Kidney epithelial cell (primary cell): ENCODE data around the gene TAS1R3. TPM values are rescaled to one million over a fixed set of nuclear protein-coding genes. Genes with fewer than 3 reads are reported as not detected.

Source experiments
- DNase-seq: peaks from one replicate; pipeline ENCODE4 v3.0.0-alpha.2; 2010; ENCODE audit warnings: low read depth
- H3K27me3 ChIP-seq: 2 replicates; pipeline ENCODE4 v1.6.0; 2011; ENCODE audit warnings: low read length; ENCODE audit not compliant: control insufficient read depth, insufficient read depth
- H3K36me3 ChIP-seq: 2 replicates; pipeline ENCODE4 v1.5.1; 2011; ENCODE audit warnings: low read length; ENCODE audit not compliant: control insufficient read depth, insufficient read depth
- H3K4me3 ChIP-seq: 2 replicates; pipeline ENCODE4 v1.5.1; 2011; ENCODE audit warnings: low read depth, mild to moderate bottlenecking, control low read depth, low read length
- total RNA-seq: library from RNA; depleted of rRNA; stranded (reverse); fragments of >200 nt; gene quantifications from 2 replicates; pipeline ENCODE4 v1.2.3, GENCODE V29; 2015
- TF ChIP-seq, protein P1 (sequence below): IDR thresholded peaks from 2 replicates; pipeline ENCODE4 v1.5.1; 2011; ENCODE audit warnings: mild to moderate bottlenecking, moderate library complexity, low read length, control low read depth, inconsistent platforms; ENCODE audit not compliant: insufficient read depth, poor library complexity, severe bottlenecking

The TAS1R3 gene
- total RNA-seq, 1 donor from 2014 or later: 0.08 TPM

DNA sequence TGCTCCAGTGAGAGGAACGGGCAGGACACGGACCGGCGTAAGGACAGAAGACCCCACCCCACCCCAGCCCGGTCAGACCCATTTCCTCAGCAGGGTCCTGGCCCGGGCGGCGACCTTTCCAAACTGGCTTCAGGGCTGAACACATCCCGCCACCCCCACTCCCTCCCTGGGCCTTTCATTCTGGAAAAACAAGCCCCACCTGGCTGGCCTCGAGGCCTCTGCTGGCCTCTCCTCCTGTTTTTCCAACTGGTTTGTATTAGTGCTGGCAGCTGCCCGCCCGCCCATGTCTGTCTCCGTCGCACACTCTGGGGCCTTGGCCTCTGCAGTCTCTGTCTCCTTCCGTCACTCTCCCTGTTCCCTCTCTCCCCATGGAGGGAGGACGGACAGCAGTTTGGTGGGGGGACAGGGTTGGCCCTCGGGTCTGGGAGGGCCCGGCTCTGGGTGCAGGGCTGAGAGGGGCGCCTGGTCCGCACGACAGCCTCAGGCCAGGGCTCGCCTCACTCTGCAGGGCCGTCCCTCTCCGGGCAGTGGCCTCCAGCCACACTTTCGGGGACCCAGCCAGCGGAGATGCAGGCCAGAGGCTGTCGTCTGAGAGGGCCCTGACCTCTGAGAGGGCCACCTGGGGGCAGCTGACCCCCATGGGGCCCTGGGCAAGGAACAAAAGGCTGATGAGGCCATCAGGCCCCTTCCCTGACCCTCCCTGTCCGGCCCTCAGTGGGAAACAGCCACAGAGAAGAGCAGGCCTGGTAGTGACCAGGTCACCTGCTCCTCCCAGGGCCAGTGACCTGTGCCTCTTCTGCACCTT lies 28.8 kb downstream of the TAS1R3 start:
- no peak for DNase-seq
- Histone ChIP-seq H3K27me3 (peaks cover under 1% of the 10 kb centered on the region), H3K36me3 (no peaks in the 10 kb centered on the region), H3K4me3 (no peak overlapping the region)
- TF ChIP-seq, protein P1, sequence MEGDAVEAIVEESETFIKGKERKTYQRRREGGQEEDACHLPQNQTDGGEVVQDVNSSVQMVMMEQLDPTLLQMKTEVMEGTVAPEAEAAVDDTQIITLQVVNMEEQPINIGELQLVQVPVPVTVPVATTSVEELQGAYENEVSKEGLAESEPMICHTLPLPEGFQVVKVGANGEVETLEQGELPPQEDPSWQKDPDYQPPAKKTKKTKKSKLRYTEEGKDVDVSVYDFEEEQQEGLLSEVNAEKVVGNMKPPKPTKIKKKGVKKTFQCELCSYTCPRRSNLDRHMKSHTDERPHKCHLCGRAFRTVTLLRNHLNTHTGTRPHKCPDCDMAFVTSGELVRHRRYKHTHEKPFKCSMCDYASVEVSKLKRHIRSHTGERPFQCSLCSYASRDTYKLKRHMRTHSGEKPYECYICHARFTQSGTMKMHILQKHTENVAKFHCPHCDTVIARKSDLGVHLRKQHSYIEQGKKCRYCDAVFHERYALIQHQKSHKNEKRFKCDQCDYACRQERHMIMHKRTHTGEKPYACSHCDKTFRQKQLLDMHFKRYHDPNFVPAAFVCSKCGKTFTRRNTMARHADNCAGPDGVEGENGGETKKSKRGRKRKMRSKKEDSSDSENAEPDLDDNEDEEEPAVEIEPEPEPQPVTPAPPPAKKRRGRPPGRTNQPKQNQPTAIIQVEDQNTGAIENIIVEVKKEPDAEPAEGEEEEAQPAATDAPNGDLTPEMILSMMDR: no peak

DNA sequence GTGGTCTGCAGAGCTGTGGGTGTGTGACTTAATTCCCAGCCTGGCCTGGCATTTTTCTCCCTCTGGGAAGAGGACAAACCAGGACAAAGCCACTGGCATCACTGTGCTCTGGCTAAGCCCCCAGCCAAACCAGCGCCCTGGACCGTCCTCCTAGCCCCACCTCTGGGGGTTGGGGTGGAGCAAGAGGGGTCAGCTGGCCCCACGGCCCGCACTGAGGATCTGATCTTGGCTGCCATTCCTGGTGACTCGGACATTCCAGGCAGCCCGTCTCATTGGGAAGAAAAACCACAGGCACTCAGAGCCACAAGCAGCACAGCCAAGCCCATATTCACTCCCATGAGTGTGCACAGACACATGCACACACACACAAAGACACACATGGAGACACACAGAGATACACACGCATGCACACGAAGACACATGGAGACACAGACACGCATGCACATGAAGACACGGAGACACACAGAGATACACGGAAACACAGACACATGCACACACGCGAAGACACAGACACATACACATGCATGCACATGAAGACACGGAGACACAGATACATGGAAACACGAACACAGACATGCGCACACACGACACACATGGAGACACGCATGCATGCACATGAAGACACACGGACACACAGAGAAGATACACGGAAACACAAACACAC lies 29.6 kb downstream of the TAS1R3 start:
- no peak overlapping the region for H3K4me3 ChIP-seq
- no peaks in the 10 kb centered on the region for H3K36me3 ChIP-seq
- TF ChIP-seq, protein P1: no peak
- peak; percentile 82 for DNase-seq
- H3K27me3 ChIP-seq: no peaks in the 10 kb centered on the region

DNA sequence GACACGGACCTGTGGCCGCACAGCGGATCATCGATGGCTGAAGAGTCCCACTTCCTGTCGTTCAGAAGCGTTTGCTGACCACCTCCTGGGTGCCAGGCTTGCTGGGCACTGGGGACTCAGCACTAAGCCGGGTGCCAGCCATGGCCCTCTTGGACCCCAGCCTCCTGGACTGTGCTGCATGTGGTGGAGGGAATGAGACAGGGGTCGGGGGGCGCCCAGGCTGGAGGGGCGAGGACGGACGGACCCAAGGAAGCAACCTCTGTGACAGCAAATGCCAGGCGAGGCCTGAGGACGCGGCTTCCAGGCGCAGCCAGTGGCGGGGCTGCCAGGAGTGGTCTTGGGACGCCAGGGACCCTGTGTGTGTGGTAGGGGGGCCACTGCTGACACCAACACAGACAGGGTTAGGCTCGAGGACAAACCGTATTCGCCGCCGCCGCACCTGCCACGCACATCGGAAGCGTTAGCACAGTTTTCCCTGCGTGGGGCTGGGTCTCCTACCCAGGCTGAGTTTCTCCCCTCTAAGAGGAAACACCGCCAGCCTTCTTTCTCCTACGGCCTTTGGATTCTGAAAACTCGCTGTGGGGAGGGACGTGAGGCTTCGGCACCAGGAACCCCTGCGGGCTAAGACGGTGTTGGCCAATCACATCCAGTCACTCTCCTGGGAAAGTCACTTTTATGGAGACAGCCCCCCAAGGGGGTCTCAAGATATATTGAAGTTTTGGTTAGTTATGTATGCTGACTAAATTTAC lies 30.3 kb downstream of the TAS1R3 start:
- DNase-seq: no peak
- TF ChIP-seq, protein P1: no peak
- Histone ChIP-seq H3K27me3 (no peaks in the 10 kb centered on the region), H3K36me3 (no peaks in the 10 kb centered on the region), H3K4me3 (no peak overlapping the region)

DNA sequence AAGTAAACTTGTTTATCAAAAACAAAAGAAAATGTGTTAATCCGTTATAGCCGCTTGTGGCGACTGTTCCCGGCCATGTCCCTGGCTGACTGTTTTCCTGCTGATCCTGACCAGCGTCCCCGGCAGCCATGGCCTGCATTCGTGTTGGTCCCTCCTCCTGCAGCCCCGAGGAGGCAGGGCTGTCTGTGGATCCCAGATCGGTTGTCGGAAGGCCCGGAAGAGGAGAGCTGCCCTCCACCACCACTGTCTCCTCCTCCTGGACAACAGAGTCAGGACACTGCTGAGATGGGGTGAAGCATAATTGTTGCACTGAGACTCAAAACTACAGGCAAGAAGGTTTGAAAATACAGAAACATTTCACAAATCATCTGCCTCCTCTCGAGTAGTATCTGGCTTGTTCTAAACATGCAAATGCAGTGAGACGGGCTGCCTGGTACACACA lies 30.9 kb downstream of the TAS1R3 start:
- no peak overlapping the region for H3K4me3 ChIP-seq
- no peaks in the 10 kb centered on the region for H3K27me3 ChIP-seq
- no peak for DNase-seq
- TF ChIP-seq, protein P1: no peak
- H3K36me3 ChIP-seq: no peaks in the 10 kb centered on the region

DNA sequence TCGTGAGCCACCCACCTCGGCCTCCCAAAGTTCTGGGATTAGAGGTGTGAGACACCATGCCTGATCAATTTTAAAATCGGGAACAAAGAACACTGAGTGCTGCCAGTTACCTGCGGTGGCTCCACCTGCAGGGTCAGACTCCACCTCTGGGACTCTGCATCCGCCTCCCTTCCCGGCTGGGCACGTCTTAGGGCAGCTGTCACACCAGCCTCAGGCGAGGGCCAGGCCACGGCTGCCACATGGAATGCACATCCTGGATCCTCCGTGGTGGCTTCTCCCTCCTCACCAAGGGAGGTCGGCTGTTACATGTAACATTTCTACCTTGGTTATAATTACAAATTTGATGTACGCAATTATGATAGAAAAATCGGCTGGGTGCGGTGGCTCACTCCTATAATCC lies 33.2 kb downstream of the TAS1R3 start:
- H3K4me3 ChIP-seq: no peak overlapping the region
- no peaks in the 10 kb centered on the region for H3K36me3 ChIP-seq
- DNase-seq: no peak
- TF ChIP-seq, protein P1: no peak
- H3K27me3 ChIP-seq: no peaks in the 10 kb centered on the region
